Immature natural killer cell (primary cell): ENCODE results near the gene VMA21. TPM values are rescaled to one million over a fixed set of nuclear protein-coding genes. Genes with fewer than 3 reads are reported as not detected.

Source experiments
- DNase-seq, 3 donors: peaks; one replicate each; pipeline ENCODE4 v3.0.0; 2022; ENCODE audit warnings: mixed read lengths in 1 of 3
- H3K27ac Mint-ChIP-seq, 6 donors: one replicate each; pipeline ENCODE4 v1.8.0; 2020; ENCODE audit warnings: mixed read lengths in 6 of 6, mild to moderate bottlenecking in 5 of 6, inconsistent platforms in 4 of 6, moderate library complexity in 3 of 6
- H3K27me3 Mint-ChIP-seq, 3 donors: one replicate each; pipeline ENCODE4 v1.8.0; 2020 to 2021; ENCODE audit warnings: low read depth in 3 of 3, mild to moderate bottlenecking in 3 of 3, mixed read lengths in 3 of 3, moderate library complexity in 3 of 3, inconsistent platforms in 1 of 3
- H3K36me3 Mint-ChIP-seq, 3 donors: one replicate each; pipeline ENCODE4 v1.8.0; 2020; ENCODE audit warnings: mixed read lengths in 3 of 3, inconsistent platforms in 2 of 3, mild to moderate bottlenecking in 2 of 3
- H3K4me1 Mint-ChIP-seq, 2 donors: one replicate each; pipeline ENCODE4 v1.8.0; 2020; ENCODE audit warnings: inconsistent platforms in 2 of 2, mild to moderate bottlenecking in 2 of 2, mixed read lengths in 2 of 2, moderate library complexity in 1 of 2
- H3K4me3 Mint-ChIP-seq, 5 donors: one replicate each; pipeline ENCODE4 v1.8.0; 2020; ENCODE audit warnings: mild to moderate bottlenecking in 5 of 5, mixed read lengths in 5 of 5, inconsistent platforms in 3 of 5, moderate library complexity in 3 of 5
- H3K9me3 Mint-ChIP-seq, 6 donors: one replicate each; pipeline ENCODE4 v1.8.0; 2020; ENCODE audit warnings: mild to moderate bottlenecking in 6 of 6, mixed read lengths in 6 of 6, inconsistent platforms in 4 of 6, moderate library complexity in 3 of 6
- polyA plus RNA-seq, 3 donors: library from polyadenylated mRNA; unstranded; fragments of 300-500 nt; fragmentation: Illumina TruSeq; gene quantifications; one replicate each; pipeline ENCODE4 v1.2.3, GENCODE V29; 2021

VMA21 gene
- polyA plus RNA-seq: 10 to 100 TPM; 24.6 to 44.7 (median 31.3) TPM

- peak; percentile 85 to 90 (median 88) for DNase-seq
- Mint-ChIP-seq H3K4me1 (peaks cover 69 to 81% of the 10 kb centered on the region in 2 donors), H3K36me3 (no peaks in the 10 kb centered on the region), H3K4me3 (peak within 1 kb of the TSS; percentile 82 to 96 (median 88)), H3K9me3 (no peaks in the 10 kb centered on the region), H3K27ac (peak within 1 kb of the TSS; percentile 94 to 99 (median 98)), H3K27me3 (peaks cover 5 to 21% (median 19%) of the 10 kb centered on the region in 3 donors)
Measured at GRCh38 chrX:151396825-151397740, at the start of gene VMA21. VMA21 (plus strand) TSS chrX:151397206; CDS start chrX:151397309, 103 bp downstream.

- Mint-ChIP-seq H3K36me3 (no peaks in the 10 kb centered on the region), H3K27me3 (peaks cover 6 to 16% (median 15%) of the 10 kb centered on the region in 3 donors), H3K27ac (no peak overlapping the region), H3K4me1 (peaks cover 0 to 5% of the 10 kb centered on the region in 2 donors), H3K4me3 (no peak overlapping the region), H3K9me3 (peaks cover 0 to 2% (median 0%) of the 10 kb centered on the region in 6 donors)
- DNase-seq: no peak
Measured at GRCh38 chrX:151359341-151359740, 37.7 kb upstream of the VMA21 start.

- peak overlapping the region; percentile 48 to 70 (median 55) for H3K4me3 Mint-ChIP-seq
Measured at GRCh38 chrX:151359931-151360871, 36.8 kb upstream of the VMA21 start.

GRCh38 chrX:151363316-151363715 is 33.7 kb upstream of the VMA21 start:
- peaks cover 0 to 5% of the 10 kb centered on the region in 2 donors for H3K4me1 Mint-ChIP-seq
- no peak overlapping the region for H3K4me3 Mint-ChIP-seq
- H3K36me3 Mint-ChIP-seq: no peaks in the 10 kb centered on the region
- peaks cover 8 to 16% (median 14%) of the 10 kb centered on the region in 3 donors for H3K27me3 Mint-ChIP-seq
- no peak for DNase-seq
- H3K9me3 Mint-ChIP-seq: peaks cover 0 to 2% (median 0%) of the 10 kb centered on the region in 6 donors
- no peak overlapping the region for H3K27ac Mint-ChIP-seq

More at GRCh38 chrX:151359931-151360871, 36.8 kb upstream of the VMA21 start:
- peaks cover 0 to 5% of the 10 kb centered on the region in 2 donors for H3K4me1 Mint-ChIP-seq
- peaks cover 0 to 2% (median 0%) of the 10 kb centered on the region in 6 donors for H3K9me3 Mint-ChIP-seq
- H3K27me3 Mint-ChIP-seq: peaks cover 5 to 16% (median 15%) of the 10 kb centered on the region in 3 donors
- DNase-seq: peak; percentile 8 to 28 (median 25)
- no peaks in the 10 kb centered on the region for H3K36me3 Mint-ChIP-seq
- H3K27ac Mint-ChIP-seq: no peak overlapping the region

GRCh38 chrX:151365579-151365978 is 31.4 kb upstream of the VMA21 start:
- peaks cover 6 to 12% (median 10%) of the 10 kb centered on the region in 3 donors for H3K27me3 Mint-ChIP-seq
- H3K9me3 Mint-ChIP-seq: no peaks in the 10 kb centered on the region
- DNase-seq: no peak
- H3K36me3 Mint-ChIP-seq: no peaks in the 10 kb centered on the region
- H3K4me3 Mint-ChIP-seq: no peak overlapping the region
- no peaks in the 10 kb centered on the region for H3K4me1 Mint-ChIP-seq
- H3K27ac Mint-ChIP-seq: no peak overlapping the region

- H3K4me1 Mint-ChIP-seq: no peaks in the 10 kb centered on the region
- H3K27me3 Mint-ChIP-seq: peaks cover 2 to 13% (median 6%) of the 10 kb centered on the region in 3 donors
- no peaks in the 10 kb centered on the region for H3K36me3 Mint-ChIP-seq
- no peaks in the 10 kb centered on the region for H3K9me3 Mint-ChIP-seq
- peak in 1 of 3 donors; percentile 6 for DNase-seq
- H3K27ac Mint-ChIP-seq: no peak overlapping the region
- no peak overlapping the region for H3K4me3 Mint-ChIP-seq
Measured at GRCh38 chrX:151370906-151371305, 26.1 kb upstream of the VMA21 start.

GRCh38 chrX:151384807-151385206 is 12.2 kb upstream of the VMA21 start:
- peaks cover 0 to 5% (median 0%) of the 10 kb centered on the region in 3 donors for H3K27me3 Mint-ChIP-seq

GRCh38 chrX:151386838-151387459 is 10.1 kb upstream of the VMA21 start:
- Mint-ChIP-seq H3K36me3 (no peaks in the 10 kb centered on the region), H3K9me3 (no peaks in the 10 kb centered on the region), H3K27me3 (peaks cover 0 to 5% (median 0%) of the 10 kb centered on the region in 3 donors), H3K4me1 (no peaks in the 10 kb centered on the region), H3K27ac (no peak overlapping the region), H3K4me3 (no peak overlapping the region)
- no peak for DNase-seq

More at GRCh38 chrX:151384807-151385206, 12.2 kb upstream of the VMA21 start:
- Mint-ChIP-seq H3K4me1 (no peaks in the 10 kb centered on the region), H3K36me3 (no peaks in the 10 kb centered on the region), H3K9me3 (no peaks in the 10 kb centered on the region), H3K27ac (no peak overlapping the region), H3K4me3 (no peak overlapping the region)
- no peak for DNase-seq

GRCh38 chrX:151391722-151392121 is 5.3 kb upstream of the VMA21 start:
- H3K27ac Mint-ChIP-seq: peak overlapping the region in 1 of 6 donors; percentile 64
- DNase-seq: no peak
- no peak overlapping the region for H3K4me3 Mint-ChIP-seq
- H3K27me3 Mint-ChIP-seq: peaks cover 7 to 10% (median 10%) of the 10 kb centered on the region in 3 donors
- H3K36me3 Mint-ChIP-seq: no peaks in the 10 kb centered on the region
- H3K9me3 Mint-ChIP-seq: no peaks in the 10 kb centered on the region
- peaks cover 33 to 40% of the 10 kb centered on the region in 2 donors for H3K4me1 Mint-ChIP-seq

- Mint-ChIP-seq H3K27ac (peak overlapping the region; percentile 95 to 98 (median 96)), H3K4me3 (peak overlapping the region; percentile 36 to 83 (median 76)), H3K27me3 (peaks cover 5 to 20% (median 19%) of the 10 kb centered on the region in 3 donors), H3K4me1 (peaks cover 43 to 52% of the 10 kb centered on the region in 2 donors), H3K9me3 (no peaks in the 10 kb centered on the region), H3K36me3 (no peaks in the 10 kb centered on the region)
- peak; percentile 77 to 82 (median 81) for DNase-seq
Measured at GRCh38 chrX:151393514-151393913, 3.5 kb upstream of the VMA21 start.

- Mint-ChIP-seq H3K27ac (peak overlapping the region; percentile 94 to 99 (median 98)), H3K36me3 (no peaks in the 10 kb centered on the region), H3K4me1 (peaks cover 67 to 77% of the 10 kb centered on the region in 2 donors), H3K9me3 (no peaks in the 10 kb centered on the region), H3K4me3 (peak overlapping the region; percentile 74 to 88 (median 82)), H3K27me3 (peaks cover 5 to 21% (median 19%) of the 10 kb centered on the region in 3 donors)
- no peak for DNase-seq
Measured at GRCh38 chrX:151396042-151396824, 773 bp upstream of the VMA21 start.

- DNase-seq: no peak
- H3K27ac Mint-ChIP-seq: peak overlapping the region; percentile 87 to 99 (median 92)
- H3K27me3 Mint-ChIP-seq: peaks cover 5 to 21% (median 19%) of the 10 kb centered on the region in 3 donors
- H3K4me3 Mint-ChIP-seq: peak overlapping the region; percentile 82 to 96 (median 86)
- H3K9me3 Mint-ChIP-seq: no peaks in the 10 kb centered on the region
- H3K36me3 Mint-ChIP-seq: no peaks in the 10 kb centered on the region
- peaks cover 65 to 76% of the 10 kb centered on the region in 2 donors for H3K4me1 Mint-ChIP-seq
Measured at GRCh38 chrX:151397741-151398070, 700 bp downstream of the VMA21 start.
